Stimulated activated CD4-positive, alpha-beta T cell treated with anti-CD3 and anti-CD28 coated beads, Interleukin-12 subunit alpha, Interleukin-12 subunit beta, amount 100 ng/mL, for 24 hours (primary cell): Measurements from ENCODE around the gene INPP4A.
"Not testable (repeated sequence)": the region's sequence is repeated elsewhere in the genome, so short reads cannot be mapped to it uniquely, and the experiment has no call there.

Source experiments
- DNase-seq, 2 experiments: peaks; one replicate each; pipeline ENCODE4 v3.0.0-alpha.2; 2020; ENCODE audit warnings: low read depth in 2 of 2

Gene INPP4A

DNA sequence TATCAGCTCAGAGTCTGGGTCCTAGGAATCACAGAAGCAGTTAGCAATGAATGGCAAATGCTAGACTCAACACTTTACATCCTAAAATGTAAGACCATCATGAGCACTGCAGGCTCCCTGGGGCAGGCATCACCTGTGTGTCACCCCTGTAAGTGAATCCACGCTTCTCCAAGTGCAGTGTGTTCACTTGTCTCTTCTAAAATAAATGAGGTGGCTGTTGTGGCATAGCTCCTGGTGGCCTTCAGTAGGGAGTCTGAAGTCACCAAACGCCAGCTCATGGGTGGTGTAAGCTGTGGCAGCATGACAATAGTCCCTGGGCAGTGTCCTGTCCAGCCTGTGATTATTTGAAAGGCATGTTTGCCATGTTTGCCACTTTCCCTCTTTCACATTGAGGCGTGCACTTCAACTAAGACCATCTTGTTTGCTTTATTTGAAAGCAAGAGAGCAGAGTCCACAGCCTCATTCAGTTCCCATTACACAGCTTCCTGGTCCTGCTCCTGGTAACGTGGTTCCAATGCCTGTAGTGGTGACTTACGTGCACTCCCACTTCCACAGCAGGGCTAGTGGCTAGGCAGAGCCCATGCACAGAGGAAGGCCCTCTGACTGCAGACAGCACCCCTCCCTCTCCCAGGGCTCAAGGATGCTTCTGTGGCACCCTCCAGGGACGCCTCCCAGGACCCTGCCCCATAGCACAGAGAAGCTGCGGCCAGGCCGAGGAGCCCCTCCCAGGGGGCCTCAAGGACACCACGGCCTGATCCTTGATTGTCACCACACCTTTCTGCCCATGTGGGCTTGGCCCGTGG, 139.4 kb downstream of the INPP4A start:
- DNase-seq: no peak

DNA sequence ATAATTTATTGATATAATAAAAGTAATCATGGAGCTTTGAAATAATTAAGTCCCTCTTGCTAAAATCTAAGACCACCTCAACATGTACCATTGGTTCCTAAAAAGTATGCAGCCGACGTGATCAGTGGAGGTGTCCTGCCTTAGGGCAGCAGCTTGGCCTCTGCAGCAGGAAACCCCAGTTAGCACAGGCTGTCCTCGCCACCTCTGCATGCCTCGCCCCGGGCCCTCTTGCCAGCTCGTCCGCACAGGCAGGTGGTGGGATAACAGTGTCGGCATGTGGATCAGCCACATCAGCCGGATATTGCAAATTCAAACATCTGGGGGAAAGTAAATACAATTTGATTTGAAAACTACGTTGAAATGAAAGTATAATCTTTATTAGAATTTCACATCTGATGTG, 140.7 kb downstream of the INPP4A start:
- DNase-seq: no peak

DNA sequence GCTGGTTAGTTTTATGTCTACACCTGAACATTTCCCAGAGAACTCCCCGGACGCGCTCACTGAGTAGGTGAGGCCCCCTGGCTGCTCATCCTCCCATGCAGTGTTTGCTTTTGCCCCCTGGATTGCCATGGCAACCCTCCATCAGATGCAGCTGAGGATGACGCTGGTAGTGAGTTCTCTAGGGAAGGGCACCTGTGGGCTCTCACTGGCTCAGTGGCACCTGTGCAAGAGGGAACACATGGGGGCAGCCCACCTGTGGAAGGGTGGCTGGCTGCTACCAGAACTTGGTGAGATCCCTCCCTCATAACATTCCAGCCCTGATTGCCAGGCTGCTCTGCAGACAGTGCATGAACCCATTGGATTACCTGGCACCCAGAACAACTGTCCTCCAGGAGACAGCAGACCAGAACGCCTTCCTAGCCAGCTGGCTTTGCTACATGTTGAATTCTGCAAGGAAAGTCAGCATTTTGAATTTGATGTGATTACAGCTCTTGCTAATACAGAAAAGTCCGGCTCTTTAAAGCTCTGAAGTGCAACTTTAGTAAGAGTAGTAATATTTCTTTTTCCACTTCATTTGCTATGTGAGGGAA, 142.0 kb downstream of the INPP4A start:
- no peak for DNase-seq

DNA sequence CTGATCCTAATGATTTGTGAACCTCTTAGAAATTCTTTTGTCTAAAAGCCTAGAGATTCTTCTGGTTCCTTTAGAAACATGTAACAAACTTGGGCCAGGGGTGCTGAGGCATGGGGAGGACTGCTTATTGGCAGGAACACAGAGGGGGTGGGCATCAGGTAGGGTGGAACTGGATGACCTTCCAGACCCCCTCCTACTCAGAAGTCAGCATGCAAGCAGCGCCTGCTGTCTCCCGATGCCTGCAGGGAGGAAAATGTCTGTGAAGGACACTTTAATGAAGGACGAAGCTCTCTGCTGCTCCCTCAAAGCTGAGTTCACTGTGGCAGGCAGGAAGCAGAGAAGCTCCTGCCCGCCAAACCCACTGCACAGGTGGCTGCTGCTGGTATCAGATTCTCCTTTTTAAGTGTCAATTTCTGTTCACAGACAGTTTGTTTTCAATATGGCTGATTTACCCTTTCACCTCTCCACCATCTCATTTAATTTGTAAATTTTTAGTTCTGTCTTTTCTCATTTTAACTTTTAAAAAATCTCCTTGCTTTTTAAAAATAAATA, 144.3 kb downstream of the INPP4A start:
- DNase-seq: no peak

DNA sequence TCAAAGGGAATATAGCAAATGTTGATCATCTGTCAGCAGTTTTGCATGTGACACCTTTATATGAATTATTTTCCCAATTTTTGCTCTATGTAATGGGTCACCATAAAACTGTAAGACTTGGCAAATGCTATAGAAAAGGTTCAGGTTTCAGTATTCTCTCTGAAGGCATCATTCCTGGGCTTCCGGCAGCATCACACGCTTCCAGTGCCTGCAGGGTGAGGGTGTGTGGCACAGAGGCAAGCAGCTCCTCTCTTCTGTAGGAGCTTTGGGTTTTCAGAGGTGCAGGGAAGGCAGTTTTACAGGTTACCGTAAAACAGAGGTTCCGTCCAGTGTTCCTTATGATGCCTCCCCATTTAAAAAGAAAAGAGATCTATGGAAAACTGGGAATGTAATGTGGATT, 144.8 kb downstream of the INPP4A start:
- no peak for DNase-seq

DNA sequence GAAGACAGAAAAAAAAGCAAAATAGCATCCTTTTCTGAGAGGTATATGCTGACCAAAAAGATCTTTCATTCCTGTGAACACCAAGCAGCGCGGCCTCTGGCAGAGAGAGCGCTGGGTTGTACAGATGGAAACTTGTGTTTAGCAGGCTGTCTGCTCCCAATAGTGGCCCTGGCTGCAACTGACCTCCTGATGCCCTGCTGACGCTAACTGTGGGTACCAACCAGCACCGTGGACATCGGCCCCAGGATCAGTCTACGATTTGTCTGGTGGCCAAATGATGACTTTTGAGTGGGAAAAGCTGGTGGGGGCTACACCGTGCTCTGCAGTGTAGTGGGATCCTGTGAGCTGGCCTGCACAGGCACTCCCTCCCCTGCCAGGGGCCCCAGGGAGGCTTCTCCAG, 147.9 kb downstream of the INPP4A start:
- no peak for DNase-seq

DNA sequence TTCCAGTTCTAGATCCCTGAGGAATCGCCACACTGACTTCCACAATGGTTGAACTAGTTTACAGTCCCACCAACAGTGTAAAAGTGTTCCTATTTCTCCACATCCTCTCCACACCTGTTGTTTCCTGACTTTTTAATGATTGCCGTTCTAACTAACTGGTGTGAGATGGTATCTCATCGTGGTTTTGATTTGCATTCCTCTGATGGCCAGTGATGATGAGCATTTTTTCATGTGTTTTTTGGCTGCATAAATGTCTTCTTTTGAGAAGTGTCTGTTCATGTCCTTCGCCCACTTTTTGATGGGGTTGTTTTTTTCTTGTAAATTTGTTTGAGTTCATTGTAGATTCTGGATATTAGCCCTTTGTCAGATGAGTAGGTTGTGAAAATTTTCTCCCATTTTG, 150.0 kb downstream of the INPP4A start:
- DNase-seq: not testable (repeated sequence)

DNA sequence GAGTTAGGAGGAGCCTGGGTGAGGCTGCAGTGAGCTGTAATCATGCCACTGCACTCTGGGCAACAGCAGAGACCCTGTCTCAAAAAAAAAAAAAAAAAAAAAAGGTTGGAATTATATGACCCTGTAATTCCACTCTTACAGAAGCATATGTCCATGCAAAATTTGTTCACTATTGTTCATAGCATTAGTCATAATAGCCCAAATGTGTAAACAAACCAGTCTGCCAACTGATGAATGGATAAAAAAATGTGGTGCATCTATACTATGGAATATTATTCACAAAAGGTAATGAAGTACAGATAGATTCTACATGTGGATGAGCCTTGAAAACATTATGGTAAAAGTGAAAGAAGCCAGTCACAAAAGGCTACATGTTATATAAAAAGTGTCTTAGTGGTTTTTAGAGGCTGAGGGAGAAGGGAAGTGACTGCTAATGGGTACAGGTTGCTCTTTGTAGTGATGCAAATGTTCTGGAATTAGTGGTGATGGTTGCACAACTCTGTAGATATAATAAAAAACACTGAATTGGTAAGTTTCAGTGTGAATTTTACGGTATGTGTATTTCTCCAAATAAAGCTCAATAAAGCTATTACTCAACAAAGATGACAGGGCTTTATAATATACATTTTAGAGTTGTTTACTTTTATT, 154.2 kb downstream of the INPP4A start:
- no peak for DNase-seq

DNA sequence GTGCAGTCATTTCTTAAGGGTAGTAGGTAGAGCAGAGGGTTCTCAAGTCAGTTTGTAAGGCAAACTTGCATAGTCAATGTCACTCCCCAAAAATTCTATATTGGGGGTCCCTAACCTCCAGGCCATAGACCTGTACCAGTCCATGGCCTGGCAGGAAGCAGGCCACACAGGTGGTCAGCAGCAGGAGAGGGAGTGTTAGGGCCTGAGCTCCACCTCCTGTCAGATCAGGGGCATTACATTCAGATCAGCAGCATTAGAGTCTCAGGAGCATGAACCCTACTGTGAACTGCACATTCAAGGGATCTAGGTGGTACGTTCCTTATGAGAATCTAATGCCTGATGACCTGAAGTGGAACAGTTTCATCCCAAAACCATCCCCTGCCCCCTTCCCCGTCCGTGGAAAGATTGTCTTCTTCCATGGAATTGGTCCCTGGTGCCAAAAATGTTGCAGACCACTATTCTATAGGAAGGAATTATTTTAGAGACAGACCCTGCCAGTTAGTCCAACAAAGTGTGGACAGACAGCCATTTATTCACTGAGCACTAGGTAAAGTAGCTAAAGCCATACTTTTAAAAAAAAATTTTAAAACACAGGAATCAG, 157.0 kb downstream of the INPP4A start:
- DNase-seq: no peak

DNA sequence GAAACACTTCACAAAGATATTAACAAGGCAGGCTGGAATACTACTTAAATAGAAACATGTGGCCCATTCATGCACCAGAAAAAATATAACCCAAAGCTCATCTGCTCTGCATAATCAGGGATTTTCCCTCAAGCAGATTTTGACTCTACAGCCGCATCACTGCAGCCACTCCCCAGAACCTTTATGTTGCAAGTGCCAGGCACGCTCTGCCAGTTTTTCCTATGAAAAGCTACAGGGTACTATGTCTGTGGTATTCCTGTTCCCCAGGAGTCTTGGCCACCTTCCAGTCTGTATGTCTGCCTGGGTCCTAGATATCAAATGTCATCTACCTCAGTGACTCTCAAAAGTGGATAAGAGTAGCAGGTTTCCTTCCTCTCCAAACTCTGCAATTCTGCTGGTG, 159.9 kb downstream of the INPP4A start:
- DNase-seq: no peak

DNA sequence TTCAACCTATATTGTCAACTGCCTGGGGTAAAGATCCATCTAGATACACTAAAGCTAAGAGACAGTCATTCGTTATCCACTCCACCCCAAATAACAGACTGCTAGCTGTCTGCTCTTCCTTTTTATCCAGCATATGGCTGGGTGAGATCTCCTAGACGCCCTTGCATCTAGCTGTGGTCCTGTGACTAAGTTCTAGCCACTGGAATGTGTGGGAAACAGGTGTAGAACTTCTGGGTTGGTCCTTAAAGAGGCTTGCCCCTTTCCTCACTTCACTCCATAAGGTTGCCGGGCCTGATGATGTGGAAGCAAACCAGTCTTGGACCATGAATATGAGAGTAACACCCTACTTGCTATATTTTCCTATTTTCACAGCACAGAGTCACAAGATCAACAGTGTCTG, 160.4 kb downstream of the INPP4A start:
- DNase-seq: no peak

DNA sequence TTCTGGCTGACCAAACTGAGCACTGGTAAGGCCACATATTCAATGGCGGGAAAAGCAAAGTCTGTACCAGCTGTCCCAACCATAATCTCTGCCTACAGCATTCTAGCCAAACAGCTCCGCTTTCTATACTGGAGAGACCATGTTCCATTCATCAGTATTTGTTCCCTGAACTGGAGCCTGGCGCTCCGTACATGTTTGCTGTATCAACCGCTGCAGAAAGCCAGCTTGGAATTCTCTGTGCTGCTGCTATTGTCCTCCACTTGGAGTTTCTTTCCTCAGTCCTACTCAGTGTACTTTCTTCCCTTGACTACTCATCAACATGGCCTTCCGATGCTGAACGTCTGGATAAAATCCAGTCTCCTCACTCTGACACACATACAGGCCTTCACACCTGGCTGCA, 161.8 kb downstream of the INPP4A start:
- no peak for DNase-seq

DNA sequence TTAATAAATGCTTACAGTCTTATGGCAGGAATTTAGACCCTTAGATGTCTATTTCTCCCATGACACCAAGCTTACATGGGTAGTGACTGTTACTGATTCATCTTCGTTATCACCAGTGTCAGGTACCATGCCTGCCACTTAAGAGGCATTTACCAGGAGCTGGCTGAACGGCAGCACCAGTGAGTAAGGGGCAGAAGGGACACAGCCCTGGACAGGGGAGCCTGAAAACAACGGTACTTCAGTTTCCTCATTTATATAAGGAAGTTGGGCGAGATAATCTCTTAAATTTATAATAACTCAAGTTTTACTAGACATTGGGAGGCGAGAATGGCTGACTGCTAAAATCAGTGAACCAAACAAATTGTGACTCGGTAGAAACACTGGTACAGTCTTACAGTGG, 162.4 kb downstream of the INPP4A start:
- DNase-seq: no peak

DNA sequence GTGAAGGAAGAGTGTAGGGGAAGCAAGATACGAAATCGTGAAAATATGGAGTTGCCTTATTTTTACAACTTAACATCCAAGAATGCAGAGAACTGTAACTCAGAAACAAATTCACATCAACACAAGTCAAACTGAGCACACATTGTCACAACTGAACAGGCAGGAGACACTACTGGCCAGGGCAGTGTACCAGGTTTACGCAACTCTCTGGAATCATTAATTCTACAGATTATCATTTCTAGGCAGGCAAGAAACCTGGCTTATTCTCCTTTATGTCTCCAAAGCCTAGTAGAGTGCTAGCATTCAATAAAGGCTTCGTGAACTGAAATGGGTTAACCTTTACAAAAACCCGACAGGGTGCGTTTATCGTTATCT, 163.1 kb downstream of the INPP4A start:
- DNase-seq: no peak

DNA sequence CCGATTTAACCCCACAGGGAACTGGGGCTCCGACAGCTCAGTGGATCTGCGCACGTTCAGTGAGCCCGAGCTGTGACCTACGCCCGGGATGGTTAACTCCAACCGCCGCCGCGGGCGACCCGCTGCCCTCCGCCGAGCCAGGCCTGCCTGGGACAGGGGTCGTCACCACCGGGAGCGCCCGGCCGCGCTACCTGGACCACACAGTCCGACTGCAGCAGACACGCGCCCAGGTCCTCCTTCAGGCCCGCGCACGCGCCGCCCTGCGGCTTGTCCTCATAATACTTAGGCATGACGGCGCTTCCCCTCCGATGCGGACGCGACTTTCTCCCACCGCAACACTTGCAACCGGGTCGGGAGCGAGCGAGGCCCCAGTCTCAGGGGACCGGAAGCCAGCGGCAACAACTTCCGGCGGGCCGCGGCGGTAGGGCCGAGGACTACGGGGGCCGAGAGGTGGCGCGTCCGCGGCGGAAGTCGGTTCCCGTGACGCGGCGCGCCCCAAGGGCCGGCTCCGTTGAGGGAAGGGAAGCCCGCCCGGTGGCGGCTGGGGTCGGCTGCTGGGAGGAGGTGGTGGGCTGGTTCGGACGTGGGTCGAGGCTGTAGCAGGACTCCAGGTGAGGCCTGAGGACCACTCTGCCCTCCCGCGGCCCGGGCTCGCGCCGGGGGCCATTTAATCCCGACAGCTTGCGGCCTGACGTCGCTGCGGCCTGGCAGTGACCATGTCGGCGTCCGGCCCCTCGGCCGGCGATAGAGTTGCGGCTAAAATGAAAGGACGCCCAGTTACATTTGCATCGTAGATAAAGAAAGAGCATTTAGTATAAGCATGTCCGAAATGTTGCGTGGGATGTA, 163.7 kb downstream of the INPP4A start, which contains the start of the genes COA5 and UNC50:
Gene COA5, minus strand, starts transcription at position 397 of the 846 bp plus-strand sequence. Its CDS starts 107 bp downstream, at position 290.
Gene UNC50, plus strand, starts transcription at position 474 of the 846 bp plus-strand sequence. CDS start 1,171 bp downstream, outside the sequence.
- DNase-seq: peak; percentile 85

DNA sequence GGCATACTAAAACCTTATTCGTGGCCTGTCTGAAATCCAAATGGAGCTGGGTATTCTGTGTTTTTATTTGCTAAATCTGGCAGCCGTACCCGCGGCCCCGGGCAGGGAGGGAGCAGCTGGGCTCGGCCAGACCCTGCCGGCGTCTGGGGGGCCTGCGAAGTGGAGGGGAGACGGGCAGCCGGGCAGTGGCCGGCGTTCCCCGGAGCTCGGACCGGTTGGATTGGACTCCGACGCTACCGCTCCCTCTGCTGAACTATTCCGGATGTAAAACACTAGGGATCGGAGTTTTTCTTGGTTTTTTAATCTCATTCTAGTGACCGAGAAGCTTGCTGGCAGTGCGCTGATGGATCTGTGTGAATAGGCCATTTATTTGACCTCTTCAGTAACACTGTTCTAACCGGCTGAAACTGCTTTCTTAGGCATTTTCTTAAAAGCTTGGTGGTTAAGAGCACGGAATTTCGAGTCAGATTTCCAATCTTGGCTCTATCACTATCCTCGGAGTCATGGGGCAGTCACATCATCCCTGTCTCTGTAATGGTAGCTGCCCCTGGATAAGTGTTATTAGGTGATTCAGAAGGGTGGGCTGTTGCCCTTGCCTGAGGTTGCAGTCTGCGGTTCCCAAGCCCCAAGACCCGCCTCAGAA, 164.4 kb downstream of the INPP4A start:
- DNase-seq: no peak

DNA sequence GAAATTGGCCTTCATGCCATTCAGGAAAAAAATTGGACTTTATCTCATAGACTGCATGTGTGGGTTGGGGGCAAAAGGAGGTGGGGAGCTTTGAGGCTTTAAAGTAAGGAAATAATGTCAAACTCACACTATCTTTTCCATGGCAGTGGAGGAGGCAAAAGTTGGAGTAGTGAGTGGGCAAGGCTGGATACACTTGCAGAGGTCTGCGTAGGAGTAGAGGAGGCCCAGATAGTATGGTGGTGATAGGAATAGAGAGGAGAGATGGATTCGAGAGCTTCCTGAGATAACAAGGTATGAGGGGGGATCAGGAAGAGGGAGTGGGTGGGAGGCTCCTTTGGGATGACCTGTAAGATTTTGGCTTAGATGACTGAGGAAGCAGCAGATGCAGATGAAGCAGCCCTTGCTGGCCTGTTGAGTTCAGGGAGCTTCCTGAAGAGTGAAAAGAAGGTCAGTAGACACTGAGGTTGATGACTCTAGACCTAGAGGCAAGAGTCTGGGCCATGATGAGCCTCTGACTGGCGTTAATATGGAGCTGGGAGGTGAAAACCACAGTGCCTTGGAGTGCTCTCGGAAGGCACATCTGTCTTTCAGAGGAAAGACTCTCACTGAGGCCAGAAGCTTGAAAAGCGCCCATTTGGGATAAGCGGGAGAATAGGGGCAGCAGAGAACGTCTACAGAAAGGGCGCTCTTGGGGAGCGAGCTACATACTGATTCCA, 169.5 kb downstream of the INPP4A start:
- DNase-seq: no peak

DNA sequence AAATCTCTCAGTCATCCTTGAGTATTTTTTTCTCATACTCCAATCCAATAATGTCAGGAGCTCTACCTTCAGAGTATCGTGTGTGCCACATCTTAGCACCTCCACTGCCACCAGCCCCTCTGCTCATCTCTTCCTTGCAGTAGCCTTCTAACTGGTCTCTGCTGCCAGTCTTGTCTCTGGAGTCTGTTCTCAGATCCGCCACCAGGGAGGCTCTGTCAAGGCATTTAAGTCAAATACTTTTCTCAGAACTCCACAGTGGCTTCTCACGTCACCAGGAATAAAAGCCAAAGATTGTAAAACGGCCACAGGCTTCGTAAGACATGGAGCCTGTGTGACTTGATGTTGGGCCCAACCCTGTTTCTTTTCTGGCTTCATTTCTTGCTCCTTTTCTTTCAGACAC, 170.8 kb downstream of the INPP4A start:
- DNase-seq: no peak

DNA sequence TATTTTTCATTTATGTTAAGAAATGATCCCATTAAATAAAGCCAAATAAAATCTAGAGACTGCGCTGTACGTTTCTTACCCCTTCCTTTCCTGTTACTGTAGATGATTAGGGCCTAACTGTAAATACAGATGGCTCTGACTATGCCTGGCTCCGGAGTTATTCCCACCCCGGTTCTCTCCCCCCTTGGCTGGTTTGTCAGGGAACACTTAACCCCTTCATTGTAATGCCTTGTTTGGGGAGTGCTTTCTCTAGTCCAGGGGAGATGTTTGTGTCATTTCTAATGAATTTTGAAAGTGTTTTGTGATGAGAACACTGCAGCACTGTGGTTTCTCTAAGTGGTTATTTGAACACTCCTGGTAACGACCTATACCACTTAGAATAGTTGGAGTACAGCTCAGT, 172.5 kb downstream of the INPP4A start:
- DNase-seq: no peak

DNA sequence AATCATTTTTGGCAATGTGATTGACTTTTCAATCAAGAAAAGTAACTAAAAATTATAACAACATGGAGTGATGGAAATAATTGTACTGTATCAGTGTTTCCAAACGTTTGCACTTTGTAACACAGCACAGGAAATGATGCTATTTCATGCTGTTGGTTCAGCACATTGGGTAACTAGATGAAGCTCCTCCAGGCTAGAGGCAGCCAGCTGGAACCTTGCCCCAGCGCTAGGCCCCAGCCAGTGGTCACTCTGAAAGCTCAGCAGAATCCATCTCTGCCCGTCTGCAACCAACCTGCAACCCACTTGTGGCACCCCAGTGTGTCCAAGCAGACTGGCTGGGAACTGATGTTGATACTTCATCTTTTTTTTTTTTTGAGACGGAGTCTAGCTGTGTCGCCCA, 179.0 kb downstream of the INPP4A start:
- no peak for DNase-seq
